Activated CD8-positive, alpha-beta memory T cell treated with anti-CD3 and anti-CD28 coated beads for 36 hours (primary cell): ENCODE measurements around the gene ARL2BP. TPM values are rescaled to one million over a fixed set of nuclear protein-coding genes. Genes with fewer than 3 reads are reported as not detected.
"Not testable (repeated sequence)": the region's sequence is repeated elsewhere in the genome, so short reads cannot be mapped to it uniquely, and the experiment has no call there.

ENCODE experiments used
- CTCF ChIA-PET: fragments of 350-600 bp; sonication (Branson Sonifier 250); formaldehyde crosslinking; loops from one replicate; lab custom pipeline; 2021; ENCODE audit warnings: antibody characterized with exemption; lab: Charles Lee
- POLR2A ChIA-PET: fragments of 350-600 bp; sonication (Branson Sonifier 250); formaldehyde crosslinking; loops from one replicate; lab custom pipeline; 2021; ENCODE audit warnings: antibody characterized with exemption; lab: Charles Lee
- total RNA-seq, 2 experiments: library from RNA; stranded (reverse); gene quantifications; one replicate each; pipeline ENCODE4 v1.2.3, GENCODE V29; 2021

Gene ARL2BP
- total RNA-seq, 2 experiments from 2014 or later: 23.9 to 24.1 TPM

GRCh38 chr16:57258226-57258909 is 13.3 kb downstream of the ARL2BP start:
- POLR2A ChIA-PET: no interaction called here
- CTCF ChIA-PET: no interaction called here

GRCh38 chr16:57258910-57259475 is 13.9 kb downstream of the ARL2BP start:
- CTCF ChIA-PET: no interaction called here
- POLR2A ChIA-PET: no interaction called here

- POLR2A ChIA-PET: no interaction called here
- CTCF ChIA-PET: interaction anchor here (1.1 kb wide), 1 partner anchor 39 kb away, joined by 5 read pairs; no protein-coding TSS in a partner anchor
These were observed 15.4 kb downstream of the ARL2BP start for GRCh38 chr16:57260294-57260929.

- ChIA-PET CTCF (no interaction called here), POLR2A (no interaction called here)
These were observed 16.7 kb downstream of the ARL2BP start for GRCh38 chr16:57261806-57262205.

- POLR2A ChIA-PET: no interaction called here
- CTCF ChIA-PET: no interaction called here
These were observed 17.9 kb downstream of the ARL2BP start for GRCh38 chr16:57262841-57263540.

- ChIA-PET CTCF (no interaction called here), POLR2A (no interaction called here)
These were observed 18.7 kb downstream of the ARL2BP start for GRCh38 chr16:57263541-57264351.

GRCh38 chr16:57264381-57264780 is 19.3 kb downstream of the ARL2BP start:
- POLR2A ChIA-PET: no interaction called here
- CTCF ChIA-PET: no interaction called here

GRCh38 chr16:57264950-57265371 is 19.9 kb downstream of the ARL2BP start:
- POLR2A ChIA-PET: no interaction called here
- CTCF ChIA-PET: no interaction called here

- POLR2A ChIA-PET: no interaction called here
- CTCF ChIA-PET: no interaction called here
These were observed 20.9 kb downstream of the ARL2BP start for GRCh38 chr16:57265850-57266530.

- CTCF ChIA-PET: no interaction called here
- POLR2A ChIA-PET: no interaction called here
These were observed 21.6 kb downstream of the ARL2BP start for GRCh38 chr16:57266531-57267260.

- POLR2A ChIA-PET, CTCF ChIA-PET: not testable (repeated sequence)
These were observed 22.3 kb downstream of the ARL2BP start for GRCh38 chr16:57267343-57267742.

- POLR2A ChIA-PET: no interaction called here
- CTCF ChIA-PET: no interaction called here
These were observed 24.0 kb downstream of the ARL2BP start for GRCh38 chr16:57268804-57269800.

GRCh38 chr16:57270221-57271062 is 25.4 kb downstream of the ARL2BP start:
- CTCF ChIA-PET: no interaction called here
- POLR2A ChIA-PET: no interaction called here

- ChIA-PET CTCF (no interaction called here), POLR2A (no interaction called here)
These were observed 25.9 kb downstream of the ARL2BP start for GRCh38 chr16:57271063-57271345.

- CTCF ChIA-PET: no interaction called here
- POLR2A ChIA-PET: no interaction called here
These were observed 26.9 kb downstream of the ARL2BP start for GRCh38 chr16:57271867-57272495.

- ChIA-PET POLR2A (no interaction called here), CTCF (no interaction called here)
These were observed 28.3 kb downstream of the ARL2BP start for GRCh38 chr16:57273359-57273758.
